Astrocyte (in vitro differentiated cells and primary cell): ENCODE measurements around the gene ARHGAP6. TPM values are rescaled to one million over a fixed set of nuclear protein-coding genes. Genes with fewer than 3 reads are reported as not detected.
A peak's percentile ranks its signal among the peaks of the same experiment; 100 is the strongest.

ENCODE experiments used
- DNase-seq: peaks from one replicate; pipeline ENCODE4 v3.0.0-alpha.2; 2010; ENCODE audit warnings: low read depth
- FAIRE-seq: peaks from 2 replicates; lab custom pipeline; 2011; peaks lifted over from hg19 to GRCh38; lab: Jason Lieb, UNC
- H2AFZ ChIP-seq: 2 replicates; pipeline ENCODE4 v1.6.0; 2012; ENCODE audit warnings: low read depth, low read length, inconsistent platforms
- H3K27ac ChIP-seq: 2 replicates; pipeline ENCODE4 v1.5.1; 2011; ENCODE audit warnings: low read depth, low read length, inconsistent platforms
- H3K27me3 ChIP-seq: 2 replicates; pipeline ENCODE4 v1.6.0; 2011; ENCODE audit warnings: low read length, inconsistent platforms; ENCODE audit not compliant: insufficient read depth
- H3K36me3 ChIP-seq: 2 replicates; pipeline ENCODE4 v1.5.1; 2011; ENCODE audit warnings: low read length, inconsistent platforms; ENCODE audit not compliant: insufficient read depth
- H3K4me1 ChIP-seq: 2 replicates; pipeline ENCODE4 v1.5.1; 2011; ENCODE audit warnings: low read length, inconsistent platforms; ENCODE audit not compliant: insufficient read depth
- H3K4me2 ChIP-seq: 2 replicates; pipeline ENCODE4 v1.6.0; 2012; ENCODE audit warnings: low read length, inconsistent platforms
- H3K4me3 ChIP-seq: 2 replicates; pipeline ENCODE4 v1.5.1; 2011; ENCODE audit warnings: low read depth, mild to moderate bottlenecking, low read length, inconsistent platforms; ENCODE audit not compliant: insufficient read depth
- H3K79me2 ChIP-seq: 2 replicates; pipeline ENCODE4 v1.6.0; 2012; ENCODE audit warnings: mild to moderate bottlenecking, low read length, inconsistent platforms; ENCODE audit not compliant: insufficient read depth
- H3K9ac ChIP-seq: 2 replicates; pipeline ENCODE4 v1.6.0; 2012; ENCODE audit warnings: mild to moderate bottlenecking, low read length, inconsistent platforms
- H3K9me3 ChIP-seq: 2 replicates; pipeline ENCODE4 v1.5.1; 2012; ENCODE audit warnings: low read depth, mild to moderate bottlenecking, low read length, inconsistent platforms; ENCODE audit not compliant: insufficient read depth
- H4K20me1 ChIP-seq: 2 replicates; pipeline ENCODE4 v1.6.0; 2012; ENCODE audit warnings: low read length, inconsistent platforms; ENCODE audit not compliant: insufficient read depth
- H3K27ac Mint-ChIP-seq: one replicate; pipeline ENCODE4 v1.8.0; 2021; ENCODE audit warnings: mild to moderate bottlenecking, mixed read lengths; ENCODE audit not compliant: unreplicated experiment
- H3K27me3 Mint-ChIP-seq: one replicate; pipeline ENCODE4 v1.8.0; 2021; ENCODE audit warnings: low read depth, mixed read lengths; ENCODE audit not compliant: unreplicated experiment
- H3K36me3 Mint-ChIP-seq: one replicate; pipeline ENCODE4 v1.8.0; 2021; ENCODE audit warnings: low read depth, mixed read lengths; ENCODE audit not compliant: unreplicated experiment
- H3K4me1 Mint-ChIP-seq: one replicate; pipeline ENCODE4 v1.8.0; 2021; ENCODE audit warnings: low read depth, mixed read lengths; ENCODE audit not compliant: unreplicated experiment
- H3K4me3 Mint-ChIP-seq: one replicate; pipeline ENCODE4 v1.8.0; 2021; ENCODE audit warnings: mild to moderate bottlenecking, moderate library complexity, mixed read lengths; ENCODE audit not compliant: unreplicated experiment
- H3K9me3 Mint-ChIP-seq: one replicate; pipeline ENCODE4 v1.8.0; 2021; ENCODE audit warnings: mild to moderate bottlenecking, mixed read lengths; ENCODE audit not compliant: unreplicated experiment
- CTCF ChIP-seq: IDR thresholded peaks from 2 replicates; pipeline ENCODE4 v1.5.1; 2011; ENCODE audit warnings: low read depth, mild to moderate bottlenecking, inconsistent platforms, low read length, moderate library complexity; ENCODE audit not compliant: insufficient read depth
- EZH2 ChIP-seq: IDR thresholded peaks from 2 replicates; pipeline ENCODE4 v1.6.1; 2012; ENCODE audit warnings: mild to moderate bottlenecking, low read length, inconsistent platforms; ENCODE audit not compliant: insufficient read depth
- total RNA-seq: library from RNA; stranded (reverse); gene quantifications from 2 replicates; pipeline ENCODE4 v1.2.1, GENCODE V29; 2021

The ARHGAP6 gene
- total RNA-seq, 1 donor from 2014 or later, result 0.30 TPM

GRCh38 chrX:11355259-11355909, 310.3 kb downstream of the ARHGAP6 start:
- Mint-ChIP-seq H3K9me3 (no peaks in the 10 kb centered on the region), H3K4me3 (no peak overlapping the region), H3K36me3 (no peaks in the 10 kb centered on the region), H3K27ac (no peak overlapping the region), H3K27me3 (no peaks in the 10 kb centered on the region), H3K4me1 (peaks cover 6% of the 10 kb centered on the region)
- Histone ChIP-seq H3K27ac (no peak overlapping the region), H3K36me3 (no peaks in the 10 kb centered on the region), H3K9ac (no peak overlapping the region), H3K4me3 (no peak overlapping the region), H3K4me2 (no peak overlapping the region), H2AFZ (no peak overlapping the region), H4K20me1 (no peaks in the 10 kb centered on the region), H3K9me3 (no peaks in the 10 kb centered on the region), H3K79me2 (no peaks in the 10 kb centered on the region), H3K27me3 (no peaks in the 10 kb centered on the region), H3K4me1 (no peaks in the 10 kb centered on the region)
- DNase-seq (no peak), FAIRE-seq (no peak)
- TF ChIP-seq EZH2 (no peak), CTCF (no peak)

GRCh38 chrX:11352296-11352741, 313.4 kb downstream of the ARHGAP6 start:
- H3K27me3 Mint-ChIP-seq, result no peaks in the 10 kb centered on the region
- no peak overlapping the region for H3K4me3 ChIP-seq
- H3K4me1 Mint-ChIP-seq, result peaks cover 6% of the 10 kb centered on the region
- H3K27ac Mint-ChIP-seq, result no peak overlapping the region
- H3K36me3 Mint-ChIP-seq, result no peaks in the 10 kb centered on the region
- no peaks in the 10 kb centered on the region for H3K27me3 ChIP-seq
- FAIRE-seq, result peak; percentile 63
- H3K9me3 Mint-ChIP-seq, result no peaks in the 10 kb centered on the region
- no peaks in the 10 kb centered on the region for H3K4me1 ChIP-seq
- no peak overlapping the region for H3K4me2 ChIP-seq
- DNase-seq, result no peak
- H3K27ac ChIP-seq, result no peak overlapping the region
- H3K36me3 ChIP-seq, result no peaks in the 10 kb centered on the region
- H2AFZ ChIP-seq, result no peak overlapping the region
- no peak overlapping the region for H3K9ac ChIP-seq
- no peaks in the 10 kb centered on the region for H3K9me3 ChIP-seq
- H4K20me1 ChIP-seq, result no peaks in the 10 kb centered on the region
- TF ChIP-seq EZH2, result no peak
- no peak for TF ChIP-seq CTCF
- no peak overlapping the region for H3K4me3 Mint-ChIP-seq
- H3K79me2 ChIP-seq, result no peaks in the 10 kb centered on the region
